Astrocyte (in vitro differentiated cells and primary cell): ENCODE data around the gene APBA2.

Experiments
- EZH2 ChIP-seq: IDR thresholded peaks from 2 replicates; pipeline ENCODE4 v1.6.1; 2012; ENCODE audit warnings: mild to moderate bottlenecking, low read length, inconsistent platforms; ENCODE audit not compliant: insufficient read depth
- TF ChIP-seq, protein P1 (sequence below): IDR thresholded peaks from 2 replicates; pipeline ENCODE4 v1.5.1; 2011; ENCODE audit warnings: low read depth, mild to moderate bottlenecking, inconsistent platforms, low read length, moderate library complexity; ENCODE audit not compliant: insufficient read depth

DNA sequence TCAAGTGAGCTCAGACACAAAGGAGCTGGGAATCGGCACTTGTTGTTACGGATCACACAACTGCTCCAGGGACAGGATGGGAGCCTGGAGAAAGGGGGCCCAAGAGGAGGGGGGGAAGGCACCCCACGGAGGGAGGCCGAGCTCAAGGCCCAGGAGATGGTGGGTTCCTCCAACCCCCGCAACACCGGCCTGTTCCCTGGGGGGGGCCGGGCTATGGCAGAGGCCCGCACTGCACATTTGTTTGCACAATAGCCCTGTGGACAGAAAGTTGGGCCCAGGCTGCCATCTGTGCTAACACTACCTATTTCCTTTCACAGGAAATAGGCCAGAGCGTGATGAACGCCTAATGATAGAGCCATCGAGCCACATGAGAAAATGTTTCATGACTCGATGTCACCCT, 236.7 kb downstream of the APBA2 start:
- TF ChIP-seq, protein P1, sequence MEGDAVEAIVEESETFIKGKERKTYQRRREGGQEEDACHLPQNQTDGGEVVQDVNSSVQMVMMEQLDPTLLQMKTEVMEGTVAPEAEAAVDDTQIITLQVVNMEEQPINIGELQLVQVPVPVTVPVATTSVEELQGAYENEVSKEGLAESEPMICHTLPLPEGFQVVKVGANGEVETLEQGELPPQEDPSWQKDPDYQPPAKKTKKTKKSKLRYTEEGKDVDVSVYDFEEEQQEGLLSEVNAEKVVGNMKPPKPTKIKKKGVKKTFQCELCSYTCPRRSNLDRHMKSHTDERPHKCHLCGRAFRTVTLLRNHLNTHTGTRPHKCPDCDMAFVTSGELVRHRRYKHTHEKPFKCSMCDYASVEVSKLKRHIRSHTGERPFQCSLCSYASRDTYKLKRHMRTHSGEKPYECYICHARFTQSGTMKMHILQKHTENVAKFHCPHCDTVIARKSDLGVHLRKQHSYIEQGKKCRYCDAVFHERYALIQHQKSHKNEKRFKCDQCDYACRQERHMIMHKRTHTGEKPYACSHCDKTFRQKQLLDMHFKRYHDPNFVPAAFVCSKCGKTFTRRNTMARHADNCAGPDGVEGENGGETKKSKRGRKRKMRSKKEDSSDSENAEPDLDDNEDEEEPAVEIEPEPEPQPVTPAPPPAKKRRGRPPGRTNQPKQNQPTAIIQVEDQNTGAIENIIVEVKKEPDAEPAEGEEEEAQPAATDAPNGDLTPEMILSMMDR, result no peak
- TF ChIP-seq EZH2, result no peak
